ENCODE measurements around the gene DGCR2. TPM values are rescaled to one million over a fixed set of nuclear protein-coding genes. Genes with fewer than 3 reads are reported as not detected.
"Not testable (repeated sequence)": the region's sequence is repeated elsewhere in the genome, so short reads cannot be mapped to it uniquely, and the experiment has no call there.

DGCR2 gene
- total RNA-seq, 2 donors from 2014 or later: 94.3 to 107 TPM

DNA sequence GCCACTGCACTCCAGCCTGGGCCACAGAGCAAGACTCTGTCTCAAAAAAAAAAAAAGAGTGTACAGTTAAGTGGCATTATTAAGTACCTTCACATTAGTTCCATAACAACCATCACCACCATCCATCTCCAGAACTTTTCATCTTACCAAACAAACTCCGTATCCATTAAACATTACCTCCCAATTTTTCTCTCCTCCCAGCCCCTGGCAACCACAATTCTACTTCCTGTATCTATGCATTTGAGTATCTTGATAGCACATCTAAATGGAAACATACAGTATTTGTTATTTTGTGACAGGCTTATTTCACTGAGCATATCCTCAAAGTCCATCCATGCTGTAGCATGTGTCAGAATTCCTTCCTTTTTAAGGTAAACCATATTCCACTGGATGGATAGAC, 46.8 kb downstream of the DGCR2 start:
- Histone ChIP-seq H3K4me3 (no peak overlapping the region), H3K27ac (no peak overlapping the region), H3K9me3 (no peaks in the 10 kb centered on the region), H3K4me1 (replicated peaks) (no peaks in the 10 kb centered on the region), H3K36me3 (no peaks in the 10 kb centered on the region), H3K27me3 (replicated peaks; ENCODE audit: insufficient read depth) (no peaks in the 10 kb centered on the region)
- TF ChIP-seq, protein P1, sequence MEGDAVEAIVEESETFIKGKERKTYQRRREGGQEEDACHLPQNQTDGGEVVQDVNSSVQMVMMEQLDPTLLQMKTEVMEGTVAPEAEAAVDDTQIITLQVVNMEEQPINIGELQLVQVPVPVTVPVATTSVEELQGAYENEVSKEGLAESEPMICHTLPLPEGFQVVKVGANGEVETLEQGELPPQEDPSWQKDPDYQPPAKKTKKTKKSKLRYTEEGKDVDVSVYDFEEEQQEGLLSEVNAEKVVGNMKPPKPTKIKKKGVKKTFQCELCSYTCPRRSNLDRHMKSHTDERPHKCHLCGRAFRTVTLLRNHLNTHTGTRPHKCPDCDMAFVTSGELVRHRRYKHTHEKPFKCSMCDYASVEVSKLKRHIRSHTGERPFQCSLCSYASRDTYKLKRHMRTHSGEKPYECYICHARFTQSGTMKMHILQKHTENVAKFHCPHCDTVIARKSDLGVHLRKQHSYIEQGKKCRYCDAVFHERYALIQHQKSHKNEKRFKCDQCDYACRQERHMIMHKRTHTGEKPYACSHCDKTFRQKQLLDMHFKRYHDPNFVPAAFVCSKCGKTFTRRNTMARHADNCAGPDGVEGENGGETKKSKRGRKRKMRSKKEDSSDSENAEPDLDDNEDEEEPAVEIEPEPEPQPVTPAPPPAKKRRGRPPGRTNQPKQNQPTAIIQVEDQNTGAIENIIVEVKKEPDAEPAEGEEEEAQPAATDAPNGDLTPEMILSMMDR (IDR thresholded peaks at IDR 0.05): no peak
- TF ChIP-seq POLR2AphosphoS5 (IDR thresholded peaks at IDR 0.05) (no peak), POLR2A (IDR thresholded peaks at IDR 0.05) (no peak)
- 96% methylated on average over 1 of the region's 1 CpG for WGBS
- intact Hi-C loops (cut with DNase I): no loop called here
- DNase-seq (ENCODE audit: low spot score): no peak

- not testable (repeated sequence) for DNase-seq (ENCODE audit: low spot score)
Observed at GRCh38 chr22:19072853-19073252, 49.4 kb downstream of the DGCR2 start.

DNA sequence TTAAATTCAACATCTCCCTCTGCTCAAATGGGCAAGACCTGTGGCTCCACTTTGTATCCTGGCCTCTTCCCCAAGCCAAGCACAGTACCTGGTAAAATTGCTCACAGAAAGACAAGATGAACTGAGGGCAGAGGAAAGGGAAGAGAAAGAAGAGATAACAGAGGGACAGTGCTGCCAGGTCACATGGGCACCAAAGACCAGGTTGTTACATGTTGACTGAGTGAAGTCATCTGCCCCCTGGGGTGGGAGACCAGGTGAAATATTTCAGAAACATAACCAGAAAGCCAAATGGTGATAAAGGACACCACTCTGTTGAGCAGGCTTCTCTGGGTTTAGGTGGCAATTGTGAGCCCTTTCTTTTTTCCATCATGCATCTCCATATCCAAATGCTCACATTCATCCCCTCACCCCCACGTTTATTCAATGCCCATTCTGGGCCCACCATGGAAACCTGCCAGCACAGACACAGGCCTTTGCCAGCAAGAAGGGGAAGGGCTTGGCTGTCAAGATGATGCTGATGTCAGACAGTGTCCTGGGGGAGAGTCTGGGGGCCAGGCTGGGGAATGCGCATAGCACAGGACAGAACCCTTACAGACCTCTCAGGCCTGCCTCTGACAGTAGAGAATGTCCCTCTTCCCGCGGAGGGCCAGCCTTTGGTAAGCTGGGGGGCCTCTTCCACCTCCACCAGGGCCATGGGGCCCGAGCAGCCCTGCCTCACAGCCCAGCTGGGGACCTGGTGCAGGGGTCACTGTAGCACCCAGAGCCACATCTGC, 51.6 kb downstream of the DGCR2 start:
- TF ChIP-seq POLR2A (IDR thresholded peaks at IDR 0.05) (no peak), POLR2AphosphoS5 (IDR thresholded peaks at IDR 0.05) (no peak)
- TF ChIP-seq, protein P1 (IDR thresholded peaks at IDR 0.05): no peak
- no peak overlapping the region for H3K4me3 ChIP-seq
- H3K9me3 ChIP-seq: no peaks in the 10 kb centered on the region
- intact Hi-C loops (cut with DNase I): no loop called here
- H3K27ac ChIP-seq: no peak overlapping the region
- H3K4me1 ChIP-seq (replicated peaks): no peaks in the 10 kb centered on the region
- 75% methylated on average over 5 of the region's 5 CpGs for WGBS
- H3K27me3 ChIP-seq (replicated peaks; ENCODE audit: insufficient read depth): no peaks in the 10 kb centered on the region
- no peak for DNase-seq (ENCODE audit: low spot score)
- peaks cover 0 to 13% of the 10 kb centered on the region in 2 donors for H3K36me3 ChIP-seq

More at GRCh38 chr22:19072853-19073252, 49.4 kb downstream of the DGCR2 start:
- H3K9me3 ChIP-seq; H3K4me1 ChIP-seq (replicated peaks); H3K36me3 ChIP-seq; intact Hi-C loops (cut with DNase I); H3K27me3 ChIP-seq (replicated peaks; ENCODE audit: insufficient read depth); H3K4me3 ChIP-seq; H3K27ac ChIP-seq: not testable (repeated sequence)

- no peak for TF ChIP-seq POLR2AphosphoS5 (IDR thresholded peaks at IDR 0.05)
- TF ChIP-seq, protein P1 (IDR thresholded peaks at IDR 0.05): no peak
- TF ChIP-seq POLR2A (IDR thresholded peaks at IDR 0.05): no peak
- Histone ChIP-seq H3K36me3 (peaks cover 0 to 18% of the 10 kb centered on the region in 2 donors), H3K4me1 (replicated peaks) (no peaks in the 10 kb centered on the region), H3K27me3 (replicated peaks; ENCODE audit: insufficient read depth) (no peaks in the 10 kb centered on the region), H3K4me3 (no peak overlapping the region), H3K27ac (no peak overlapping the region), H3K9me3 (no peaks in the 10 kb centered on the region)
- intact Hi-C loops (cut with DNase I): no loop called here
- DNase-seq (ENCODE audit: low spot score): no peak
- WGBS: over 99% methylated on average over 3 of the region's 3 CpGs
Observed at GRCh38 chr22:19069451-19069850, 52.8 kb downstream of the DGCR2 start.

GRCh38 chr22:19068784-19069271, 53.4 kb downstream of the DGCR2 start:
- Histone ChIP-seq H3K9me3 (no peaks in the 10 kb centered on the region), H3K27me3 (replicated peaks; ENCODE audit: insufficient read depth) (no peaks in the 10 kb centered on the region), H3K27ac (no peak overlapping the region), H3K36me3 (peaks cover 2 to 24% of the 10 kb centered on the region in 2 donors), H3K4me1 (replicated peaks) (no peaks in the 10 kb centered on the region), H3K4me3 (no peak overlapping the region)
- 97% methylated on average over 5 of the region's 5 CpGs for WGBS
- DNase-seq (ENCODE audit: low spot score): no peak
- intact Hi-C loops (cut with DNase I): no loop called here
- TF ChIP-seq POLR2AphosphoS5 (IDR thresholded peaks at IDR 0.05) (no peak), POLR2A (IDR thresholded peaks at IDR 0.05) (no peak)
- TF ChIP-seq, protein P1 (IDR thresholded peaks at IDR 0.05): no peak
